Measurements from ENCODE around the gene ILRUN.

- TF ChIP-seq CTCF (IDR thresholded peaks at IDR 0.05; ENCODE audit: low read length) (no peak), EZH2 (optimal IDR thresholded peaks at IDR 0.05; ENCODE audit: low read depth, low read length) (no peak)
Measured at GRCh38 chr6:34701199-34701598, 4.6 kb upstream of the ILRUN start.
